H1 (cell line): ENCODE results near the gene ZKSCAN1. TPM values are rescaled to one million over a fixed set of nuclear protein-coding genes. Genes with fewer than 3 reads are reported as not detected.

Source experiments
- BRCA1 ChIP-seq: IDR thresholded peaks from 2 replicates; pipeline ENCODE4 v1.6.1; 2012; ENCODE audit warnings: low read depth, low read length, improper control_type of control experiment
- NRF1 ChIP-seq: IDR thresholded peaks from 2 replicates; pipeline ENCODE4 v1.6.1; 2011; ENCODE audit warnings: mild to moderate bottlenecking, low read depth, low read length, improper control_type of control experiment
- SP2 ChIP-seq: IDR thresholded peaks from 2 replicates; pipeline ENCODE4 v1.6.1; 2012; ENCODE audit warnings: mild to moderate bottlenecking, low read length, inconsistent platforms
- SUZ12 ChIP-seq: fragments of 200-600 bp; sonication (generic); IDR thresholded peaks from 2 replicates; pipeline ENCODE4 v1.6.1; 2012; ENCODE audit warnings: mild to moderate bottlenecking, inconsistent platforms, low read length, moderate library complexity, mixed read lengths
- TCF12 ChIP-seq: IDR thresholded peaks from 2 replicates; pipeline ENCODE4 v1.6.1; 2011; ENCODE audit warnings: low read depth, mild to moderate bottlenecking, low read length
- polyA plus RNA-seq, 7 experiments: library from polyadenylated mRNA; depleted of rRNA in 3 of 7; stranded (reverse) in 5 of 7; unstranded in 2 of 7; fragments of >200 nt in 5 of 7; fragments of 200-250 nt in 2 of 7; gene quantifications; 1 replicate in 5 of 7; 2 replicates in 1 of 7; 4 replicates in 1 of 7; pipeline versions ENCODE4 v1.2.1 to v1.2.3, GENCODE V29; 2011 to 2013; ENCODE audit warnings: missing spikeins in 2 of 7, mixed read lengths in 2 of 7
- total RNA-seq: library from RNA; stranded (reverse); fragmentation: NEBNext Ultra II Directional; extraction: Animal tissue kit (Norgen Biotek cat#: 25700); gene quantifications from 2 replicates; pipeline ENCODE4 v1.2.1, GENCODE V29; 2021
- TF ChIP-seq, protein P1 (sequence below): IDR thresholded peaks from 2 replicates; pipeline ENCODE4 v1.6.1; 2011; ENCODE audit warnings: low read depth, mild to moderate bottlenecking, low read length; ENCODE audit not compliant: insufficient read depth

Gene ZKSCAN1
- total and polyA plus RNA-seq, 2 of the 8 experiments (the other 6 are each of a cell fraction or from before 2014, with no cell fraction given) = 8.2 to 40.6 TPM

DNA sequence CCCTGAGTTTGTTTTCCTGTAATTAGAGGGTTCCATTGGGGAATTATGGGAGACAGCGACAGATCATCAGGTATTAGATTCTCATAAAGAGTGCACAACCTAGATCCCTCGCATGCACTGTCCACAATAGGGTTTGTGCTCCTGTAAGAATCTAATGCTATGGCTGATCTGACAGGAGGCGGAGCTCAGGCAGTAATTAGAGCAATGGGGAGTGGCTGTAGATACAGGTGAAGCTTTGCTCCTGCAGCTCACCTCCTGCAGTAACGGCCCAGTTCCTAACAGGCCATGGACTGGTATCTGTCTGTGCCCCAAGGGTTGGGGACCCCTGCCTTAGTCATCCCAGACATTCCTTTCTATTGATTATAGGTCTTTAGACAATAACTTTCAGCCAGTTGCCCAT lies 33.3 kb downstream of the ZKSCAN1 start (continued):
- TF ChIP-seq, protein P1, sequence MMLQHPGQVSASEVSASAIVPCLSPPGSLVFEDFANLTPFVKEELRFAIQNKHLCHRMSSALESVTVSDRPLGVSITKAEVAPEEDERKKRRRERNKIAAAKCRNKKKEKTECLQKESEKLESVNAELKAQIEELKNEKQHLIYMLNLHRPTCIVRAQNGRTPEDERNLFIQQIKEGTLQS = no peak
- no peak for TF ChIP-seq BRCA1
- no peak for TF ChIP-seq SUZ12
- TF ChIP-seq SP2 = no peak
- no peak for TF ChIP-seq TCF12
- no peak for TF ChIP-seq NRF1
